Bronchial epithelial cell (primary cell): ENCODE data around the gene SLC22A24. TPM values are rescaled to one million over a fixed set of nuclear protein-coding genes. Genes with fewer than 3 reads are reported as not detected.

Experiments
- DNase-seq: peaks from one replicate; pipeline ENCODE4 v3.0.0-alpha.2; 2010; ENCODE audit warnings: low read depth
- FAIRE-seq: peaks from 2 replicates; lab custom pipeline; 2011; peaks lifted over from hg19 to GRCh38; lab: Jason Lieb, UNC
- H3K27me3 ChIP-seq: 2 replicates; pipeline ENCODE4 v1.5.1; 2011; ENCODE audit warnings: low read length; ENCODE audit not compliant: control insufficient read depth, insufficient read depth
- H3K36me3 ChIP-seq: 2 replicates; pipeline ENCODE4 v1.5.1; 2011; ENCODE audit warnings: low read length; ENCODE audit not compliant: control insufficient read depth, insufficient read depth
- H3K4me3 ChIP-seq: 2 replicates; pipeline ENCODE4 v1.5.1; 2011; ENCODE audit warnings: mild to moderate bottlenecking, low read depth, low read length, control low read depth
- CTCF ChIP-seq: IDR thresholded peaks from 2 replicates; pipeline ENCODE4 v1.5.1; 2011; ENCODE audit warnings: mild to moderate bottlenecking, moderate library complexity, low read length, control low read depth, inconsistent platforms; ENCODE audit not compliant: insufficient read depth, severe bottlenecking
- total RNA-seq: library from RNA; depleted of rRNA; stranded (reverse); fragments of >200 nt; gene quantifications from 2 replicates; pipeline ENCODE4 v1.2.1, GENCODE V29; 2014

Gene SLC22A24
- total RNA-seq, 1 donor from 2014 or later = not detected

GRCh38 chr11:63155794-63156193 is 11.8 kb upstream of the SLC22A24 start:
- TF ChIP-seq CTCF = no peak
- Histone ChIP-seq H3K4me3 (no peak overlapping the region), H3K27me3 (no peaks in the 10 kb centered on the region), H3K36me3 (no peaks in the 10 kb centered on the region)
- no peak for DNase-seq
- no peak for FAIRE-seq

DNA sequence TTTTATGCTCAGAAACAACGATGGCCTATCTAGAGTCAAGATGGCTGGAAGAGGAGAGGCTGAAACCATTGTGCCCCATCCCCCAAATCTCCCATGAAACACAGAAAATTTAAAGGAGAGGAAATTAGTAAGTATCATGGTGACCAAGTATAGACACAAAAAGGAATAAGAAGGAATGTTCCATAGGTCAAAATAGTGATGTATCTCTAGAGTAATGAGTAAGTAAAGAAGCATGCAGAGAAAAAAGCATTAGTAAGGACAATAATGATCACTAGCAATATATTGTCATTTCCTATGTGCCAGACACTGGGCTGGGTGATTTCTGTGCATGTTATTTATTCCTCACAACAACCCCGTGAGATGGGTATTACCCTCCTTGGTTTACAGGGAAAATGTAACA is 2.6 kb upstream of the SLC22A24 start:
- DNase-seq (no peak), FAIRE-seq (no peak)
- no peaks in the 10 kb centered on the region for H3K27me3 ChIP-seq
- H3K4me3 ChIP-seq = no peak overlapping the region
- TF ChIP-seq CTCF = no peak
- no peaks in the 10 kb centered on the region for H3K36me3 ChIP-seq

- DNase-seq = no peak
- no peak for TF ChIP-seq CTCF
These were observed 1.6 kb downstream of the SLC22A24 start for GRCh38 chr11:63142459-63142858.

GRCh38 chr11:63132985-63133775 is 10.8 kb downstream of the SLC22A24 start:
- FAIRE-seq = no peak

More at GRCh38 chr11:63142459-63142858, 1.6 kb downstream of the SLC22A24 start:
- Histone ChIP-seq H3K4me3 (no peak overlapping the region), H3K27me3 (no peaks in the 10 kb centered on the region), H3K36me3 (no peaks in the 10 kb centered on the region)
- no peak for FAIRE-seq

DNA sequence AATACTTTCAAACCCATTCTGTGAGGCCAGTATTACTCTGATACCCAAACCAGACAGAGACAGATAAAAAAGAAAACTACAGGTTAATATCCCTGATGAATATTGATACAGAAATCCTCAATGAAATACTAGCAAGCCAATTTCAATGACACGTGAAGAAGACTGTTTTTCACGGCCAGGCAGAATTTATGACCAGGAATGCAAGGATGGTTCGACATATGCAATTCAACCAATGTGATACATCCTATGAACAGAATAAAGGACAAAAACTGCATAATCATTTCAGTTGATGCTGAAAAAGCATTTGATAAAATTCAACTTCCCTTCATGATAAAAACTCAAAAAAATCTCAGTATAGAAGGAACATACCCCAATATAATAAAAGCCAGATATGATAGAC is 44.5 kb downstream of the SLC22A24 start:
- Histone ChIP-seq H3K36me3 (no peaks in the 10 kb centered on the region), H3K4me3 (no peak overlapping the region), H3K27me3 (no peaks in the 10 kb centered on the region)
- DNase-seq = no peak
- no peak for FAIRE-seq
- TF ChIP-seq CTCF = no peak

More at GRCh38 chr11:63132985-63133775, 10.8 kb downstream of the SLC22A24 start:
- no peak overlapping the region for H3K4me3 ChIP-seq
- no peak for DNase-seq
- no peaks in the 10 kb centered on the region for H3K27me3 ChIP-seq
- no peaks in the 10 kb centered on the region for H3K36me3 ChIP-seq
- no peak for TF ChIP-seq CTCF
